ENCODE data around the gene HMOX1.

The HMOX1 gene

DNA sequence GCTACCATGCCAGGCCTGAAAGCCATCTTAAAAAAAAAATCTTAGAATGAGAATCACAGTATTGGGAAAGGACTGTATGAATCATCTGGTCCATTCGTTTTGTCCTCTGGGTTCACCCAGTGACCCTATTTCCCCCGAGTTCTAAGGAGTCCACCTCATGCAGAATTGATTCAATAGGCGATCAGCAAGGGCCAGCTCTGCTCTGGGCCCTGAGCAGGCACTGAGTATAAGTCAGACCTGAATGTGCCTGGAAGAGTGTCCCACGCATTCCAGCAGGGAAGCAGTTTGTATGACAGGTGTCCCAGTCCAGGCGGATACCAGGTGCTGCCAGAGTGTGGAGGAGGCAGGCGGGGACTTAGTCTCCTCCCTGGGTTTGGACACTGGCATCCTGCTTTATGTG lies 883 bp upstream of the HMOX1 start:
- no peak overlapping the region for H3K4me3 ChIP-seq (ENCODE audit: low read length)
- TF ChIP-seq, protein P1, sequence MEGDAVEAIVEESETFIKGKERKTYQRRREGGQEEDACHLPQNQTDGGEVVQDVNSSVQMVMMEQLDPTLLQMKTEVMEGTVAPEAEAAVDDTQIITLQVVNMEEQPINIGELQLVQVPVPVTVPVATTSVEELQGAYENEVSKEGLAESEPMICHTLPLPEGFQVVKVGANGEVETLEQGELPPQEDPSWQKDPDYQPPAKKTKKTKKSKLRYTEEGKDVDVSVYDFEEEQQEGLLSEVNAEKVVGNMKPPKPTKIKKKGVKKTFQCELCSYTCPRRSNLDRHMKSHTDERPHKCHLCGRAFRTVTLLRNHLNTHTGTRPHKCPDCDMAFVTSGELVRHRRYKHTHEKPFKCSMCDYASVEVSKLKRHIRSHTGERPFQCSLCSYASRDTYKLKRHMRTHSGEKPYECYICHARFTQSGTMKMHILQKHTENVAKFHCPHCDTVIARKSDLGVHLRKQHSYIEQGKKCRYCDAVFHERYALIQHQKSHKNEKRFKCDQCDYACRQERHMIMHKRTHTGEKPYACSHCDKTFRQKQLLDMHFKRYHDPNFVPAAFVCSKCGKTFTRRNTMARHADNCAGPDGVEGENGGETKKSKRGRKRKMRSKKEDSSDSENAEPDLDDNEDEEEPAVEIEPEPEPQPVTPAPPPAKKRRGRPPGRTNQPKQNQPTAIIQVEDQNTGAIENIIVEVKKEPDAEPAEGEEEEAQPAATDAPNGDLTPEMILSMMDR (IDR thresholded peaks at IDR 0.05; ENCODE audit: insufficient read depth, low read depth, low read length, missing control alignments), result no peak
- peak; percentile 39 for DNase-seq (ENCODE audit: low read depth)

DNA sequence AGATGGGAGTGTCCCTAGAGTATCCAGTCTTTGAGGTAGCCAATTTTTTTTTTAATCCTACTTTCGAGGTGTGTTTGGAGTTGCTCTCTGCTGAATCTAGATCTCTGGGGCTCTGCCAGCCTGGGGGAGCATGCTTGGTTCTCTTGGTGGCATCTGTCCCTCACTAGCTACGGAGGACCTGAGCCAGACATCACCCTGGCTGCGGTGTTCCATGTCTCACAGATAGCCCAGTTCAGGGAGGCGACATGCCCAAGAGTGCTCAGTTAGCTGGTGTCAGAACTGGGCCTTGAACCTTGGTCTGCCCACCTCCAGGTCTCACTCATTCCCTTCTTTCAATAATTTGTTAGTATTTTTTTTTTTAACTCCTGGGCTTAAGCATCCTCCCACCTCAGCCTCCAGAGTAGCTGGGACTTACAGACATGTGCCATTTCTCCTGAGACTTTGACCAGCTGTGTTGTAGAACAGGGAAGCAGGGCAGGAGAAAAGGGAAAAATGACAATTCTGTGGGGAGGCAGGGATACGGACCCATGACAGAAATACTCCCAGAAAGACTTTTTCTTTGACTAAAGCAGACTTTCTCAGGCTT lies 621 bp downstream of the HMOX1 start:
- peak overlapping the region; percentile 50 for H3K4me3 ChIP-seq (ENCODE audit: low read length)
- TF ChIP-seq, protein P1 (IDR thresholded peaks at IDR 0.05; ENCODE audit: insufficient read depth, low read depth, low read length, missing control alignments), result no peak
- DNase-seq (ENCODE audit: low read depth), result no peak

DNA sequence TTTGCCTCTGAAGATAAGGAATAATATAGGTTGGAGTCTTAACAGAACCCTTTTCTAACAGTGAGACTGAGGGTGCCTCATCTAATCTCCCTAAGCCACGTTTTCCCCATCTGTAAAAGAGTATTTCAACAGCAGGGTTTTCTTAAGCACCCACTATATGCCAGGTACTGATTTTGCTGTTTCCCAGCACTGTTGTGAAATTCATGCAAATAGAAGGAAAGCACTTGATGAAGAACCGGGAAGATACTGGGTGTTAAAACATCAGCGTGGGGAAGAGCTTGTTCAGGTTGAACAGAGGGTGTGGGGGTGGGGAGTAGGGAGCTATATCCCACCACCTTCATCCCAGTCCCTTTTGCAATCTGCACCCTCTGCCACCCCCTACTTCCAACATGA lies 2.8 kb downstream of the HMOX1 start:
- DNase-seq (ENCODE audit: low read depth), result no peak
- TF ChIP-seq, protein P1 (IDR thresholded peaks at IDR 0.05; ENCODE audit: insufficient read depth, low read depth, low read length, missing control alignments), result no peak
- H3K4me3 ChIP-seq (ENCODE audit: low read length), result no peak overlapping the region

DNA sequence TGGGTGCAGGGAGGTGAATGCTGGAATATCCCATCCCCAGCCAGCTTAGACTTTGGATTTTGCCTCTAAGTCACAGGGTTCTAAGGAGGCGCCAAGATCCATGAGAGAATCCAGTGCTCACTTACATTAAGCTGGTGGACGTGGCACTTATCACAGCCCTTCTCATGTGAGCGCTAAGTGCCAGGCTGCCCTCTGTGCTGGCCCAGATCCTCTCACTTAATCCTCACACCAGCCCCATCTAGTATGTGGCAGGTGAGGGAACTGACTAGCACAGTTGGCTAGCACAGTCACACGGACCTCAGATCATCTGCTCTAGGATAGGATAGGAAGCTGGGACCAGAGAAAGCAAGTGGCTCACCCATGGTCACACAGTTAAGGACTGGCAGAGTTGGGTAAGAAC lies 3.6 kb downstream of the HMOX1 start:
- no peak overlapping the region for H3K4me3 ChIP-seq (ENCODE audit: low read length)

DNA sequence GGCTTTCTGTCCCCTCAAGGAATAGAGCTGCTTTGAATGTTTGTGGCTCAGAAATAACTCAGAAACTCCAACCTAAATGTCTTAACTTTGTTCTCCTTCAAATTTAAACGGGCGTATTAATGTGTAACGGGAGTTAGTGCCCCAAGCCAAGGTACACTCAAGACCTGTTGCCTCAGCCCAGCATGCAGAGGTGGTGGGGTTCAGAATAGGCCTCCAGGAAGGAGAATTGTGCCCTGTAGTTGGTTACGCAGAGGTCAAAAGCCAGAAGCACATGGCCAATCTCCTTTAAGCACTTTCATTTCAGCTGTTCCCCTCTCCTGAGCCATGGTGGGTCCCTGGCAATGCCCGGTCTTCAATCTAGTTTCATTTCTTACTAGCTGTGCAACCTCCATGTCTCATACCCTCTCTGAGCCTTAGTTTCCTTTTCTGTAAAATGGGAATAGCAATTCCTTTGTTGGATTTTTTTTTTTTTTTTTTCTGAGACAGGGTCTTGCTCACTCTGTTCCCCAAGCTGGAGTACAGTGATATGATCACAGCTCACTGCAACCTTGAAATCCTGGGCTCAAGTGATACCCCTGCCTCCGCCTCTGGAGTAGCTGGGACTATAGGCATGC lies 4.2 kb downstream of the HMOX1 start:
- DNase-seq (ENCODE audit: low read depth), result no peak
- TF ChIP-seq, protein P1 (IDR thresholded peaks at IDR 0.05; ENCODE audit: insufficient read depth, low read depth, low read length, missing control alignments), result no peak
- no peak overlapping the region for H3K4me3 ChIP-seq (ENCODE audit: low read length)

More for the DNA sequence above, 3.6 kb downstream of the HMOX1 start:
- TF ChIP-seq, protein P1 (IDR thresholded peaks at IDR 0.05; ENCODE audit: insufficient read depth, low read depth, low read length, missing control alignments), result no peak
- DNase-seq (ENCODE audit: low read depth), result no peak

DNA sequence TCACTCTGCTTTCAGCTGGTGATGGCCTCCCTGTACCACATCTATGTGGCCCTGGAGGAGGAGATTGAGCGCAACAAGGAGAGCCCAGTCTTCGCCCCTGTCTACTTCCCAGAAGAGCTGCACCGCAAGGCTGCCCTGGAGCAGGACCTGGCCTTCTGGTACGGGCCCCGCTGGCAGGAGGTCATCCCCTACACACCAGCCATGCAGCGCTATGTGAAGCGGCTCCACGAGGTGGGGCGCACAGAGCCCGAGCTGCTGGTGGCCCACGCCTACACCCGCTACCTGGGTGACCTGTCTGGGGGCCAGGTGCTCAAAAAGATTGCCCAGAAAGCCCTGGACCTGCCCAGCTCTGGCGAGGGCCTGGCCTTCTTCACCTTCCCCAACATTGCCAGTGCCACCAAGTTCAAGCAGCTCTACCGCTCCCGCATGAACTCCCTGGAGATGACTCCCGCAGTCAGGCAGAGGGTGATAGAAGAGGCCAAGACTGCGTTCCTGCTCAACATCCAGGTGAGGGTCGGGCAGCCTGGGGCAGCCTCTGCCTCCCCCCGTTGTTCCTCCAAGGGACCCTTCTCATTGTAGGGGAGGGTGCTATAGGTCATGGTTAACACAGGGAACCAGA lies 5.9 kb downstream of the HMOX1 start:
- TF ChIP-seq, protein P1 (IDR thresholded peaks at IDR 0.05; ENCODE audit: insufficient read depth, low read depth, low read length, missing control alignments), result no peak

More for the DNA sequence above, 5.9 kb downstream of the HMOX1 start:
- H3K4me3 ChIP-seq (ENCODE audit: low read length), result no peak overlapping the region
- DNase-seq (ENCODE audit: low read depth), result no peak
